Lower leg skin (tissue), 4 donors: ENCODE results near the gene NOG. TPM values are rescaled to one million over a fixed set of nuclear protein-coding genes. Genes with fewer than 3 reads are reported as not detected.

Experiments
- total RNA-seq, 4 donors: library from RNA; depleted of rRNA; stranded (reverse); fragments of >200 nt; gene quantifications; one replicate each; pipeline ENCODE4 v1.1.0, GENCODE V29; 2016

The NOG gene
- total RNA-seq, 4 donors from 2014 or later: 0.30 to 0.78 (median 0.52) TPM; not detected in 1

Other genes starting within 250 kb of the NOG start
- 1 to 10 TPM in 1 of 4 donors, under 1 TPM in 2, not detected in 1; 0.58 to 1.2 (median 0.88) TPM for gene C17orf67, start 240.2 kb downstream of the NOG start, total RNA-seq
- 1 to 10 TPM; 2.5 to 5.7 (median 3.2) TPM for gene DGKE, start 240.5 kb downstream of the NOG start, total RNA-seq